Spinal cord (tissue), 10 donors: Measurements from ENCODE around the gene ANKRD55. TPM values are rescaled to one million over a fixed set of nuclear protein-coding genes. Genes with fewer than 3 reads are reported as not detected.
"Not testable (repeated sequence)": the region's sequence is repeated elsewhere in the genome, so short reads cannot be mapped to it uniquely, and the experiment has no call there.

Experiments used
- DNase-seq, 6 donors: peaks; one replicate each; pipeline versions ENCODE4 v3.0.0 to v3.0.0-alpha.2; 2013 to 2015; ENCODE audit warnings: low spot score in 6 of 6, low read depth in 4 of 6
- H3K27ac ChIP-seq: one replicate; pipeline ENCODE4 v1.5.1; 2013; ENCODE audit warnings: low read depth, low read length, control low read depth
- H3K27me3 ChIP-seq: one replicate; pipeline ENCODE4 v1.6.1; 2013; ENCODE audit warnings: low read length; ENCODE audit not compliant: control insufficient read depth, insufficient read depth
- H3K36me3 ChIP-seq: one replicate; pipeline ENCODE4 v1.6.1; 2013; ENCODE audit warnings: low read length; ENCODE audit not compliant: control insufficient read depth, insufficient read depth
- H3K4me1 ChIP-seq: one replicate; pipeline ENCODE4 v1.6.1; 2013; ENCODE audit warnings: low read length; ENCODE audit not compliant: control insufficient read depth, insufficient read depth
- H3K4me3 ChIP-seq: one replicate; pipeline ENCODE4 v1.5.1; 2013; ENCODE audit warnings: low read depth, low read length, control low read depth
- H3K9me3 ChIP-seq: one replicate; pipeline ENCODE4 v1.6.1; 2013; ENCODE audit warnings: low read length; ENCODE audit not compliant: control insufficient read depth, insufficient read depth
- WGBS: methylation state at CpG from one replicate; pipeline ENCODE4 v1.1.5; 2013; ENCODE audit warnings: missing lambda C conversion rate; ENCODE audit not compliant: insufficient coverage; 5-methylcytosine and 5-hydroxymethylcytosine counted together
- polyA plus RNA-seq, 2 donors: library from polyadenylated mRNA; unstranded; fragments of 120-200 nt; gene quantifications; one replicate each; pipeline ENCODE4 v1.2.1, GENCODE V29; 2013; ENCODE audit not compliant: insufficient read length in 2 of 2
- total RNA-seq, 2 donors: library from RNA; depleted of rRNA in 1 of 2; stranded (reverse); fragments of 120-200 nt in 1 of 2; fragments of >200 nt in 1 of 2; gene quantifications; one replicate each; pipeline versions ENCODE4 v1.2.3 to v1.2.4, GENCODE V29; 2013 to 2014
- donor health status: healthy.

The ANKRD55 gene
- total and polyA plus RNA-seq, 4 donors, result 3.9 to 14.0 (median 11.3) TPM

- Histone ChIP-seq H3K4me3 (no peak overlapping the region), H3K4me1 (no peaks in the 10 kb centered on the region), H3K36me3 (peaks cover 2% of the 10 kb centered on the region), H3K9me3 (no peaks in the 10 kb centered on the region), H3K27me3 (peaks cover 5% of the 10 kb centered on the region), H3K27ac (no peak overlapping the region)
- no peak for DNase-seq
- 90% methylated on average over 2 of the region's 4 CpGs for WGBS
Observed at GRCh38 chr5:56155992-56156584, 77.0 kb downstream of the ANKRD55 start.

- Histone ChIP-seq H3K27me3 (peaks cover 2% of the 10 kb centered on the region), H3K27ac (no peak overlapping the region), H3K36me3 (no peaks in the 10 kb centered on the region), H3K4me1 (no peaks in the 10 kb centered on the region), H3K9me3 (no peaks in the 10 kb centered on the region), H3K4me3 (no peak overlapping the region)
- DNase-seq, result no peak
- 83% methylated on average over 8 of the region's 9 CpGs for WGBS
Observed at GRCh38 chr5:56154732-56155484, 78.2 kb downstream of the ANKRD55 start.

GRCh38 chr5:56152437-56152836 is 80.7 kb downstream of the ANKRD55 start:
- Histone ChIP-seq H3K27me3 (no peaks in the 10 kb centered on the region), H3K27ac (no peak overlapping the region), H3K4me1 (no peaks in the 10 kb centered on the region), H3K4me3 (no peak overlapping the region), H3K36me3 (no peaks in the 10 kb centered on the region), H3K9me3 (no peaks in the 10 kb centered on the region)
- no CpG with 5 or more reads among the region's 2 CpGs for WGBS
- DNase-seq, result no peak

- not testable (repeated sequence) for H3K9me3 ChIP-seq, H3K36me3 ChIP-seq, H3K4me1 ChIP-seq, DNase-seq, H3K27me3 ChIP-seq, H3K4me3 ChIP-seq, H3K27ac ChIP-seq
- 100% methylated on average over 4 of the region's 9 CpGs for WGBS
Observed at GRCh38 chr5:56150756-56151155, 82.4 kb downstream of the ANKRD55 start.

- H3K27ac ChIP-seq, result no peak overlapping the region
- H3K27me3 ChIP-seq, result no peaks in the 10 kb centered on the region
- DNase-seq, result peak in 1 of 6 donors; percentile 45
- H3K4me3 ChIP-seq, result no peak overlapping the region
- no peaks in the 10 kb centered on the region for H3K9me3 ChIP-seq
- no peaks in the 10 kb centered on the region for H3K36me3 ChIP-seq
- 66% methylated on average over 3 of the region's 4 CpGs for WGBS
- H3K4me1 ChIP-seq, result no peaks in the 10 kb centered on the region
Observed at GRCh38 chr5:56148453-56148971, 84.6 kb downstream of the ANKRD55 start.

- no peaks in the 10 kb centered on the region for H3K4me1 ChIP-seq
- WGBS, result 100% methylated on average over 1 of the region's 4 CpGs
- H3K27ac ChIP-seq, result no peak overlapping the region
- DNase-seq, result no peak
- H3K9me3 ChIP-seq, result no peaks in the 10 kb centered on the region
- no peaks in the 10 kb centered on the region for H3K27me3 ChIP-seq
- no peaks in the 10 kb centered on the region for H3K36me3 ChIP-seq
- H3K4me3 ChIP-seq, result no peak overlapping the region
Observed at GRCh38 chr5:56147659-56148230, 85.4 kb downstream of the ANKRD55 start.

GRCh38 chr5:56147106-56147505 is 86.0 kb downstream of the ANKRD55 start:
- no peaks in the 10 kb centered on the region for H3K27me3 ChIP-seq
- no peaks in the 10 kb centered on the region for H3K4me1 ChIP-seq
- no peak for DNase-seq
- H3K27ac ChIP-seq, result no peak overlapping the region
- H3K9me3 ChIP-seq, result no peaks in the 10 kb centered on the region
- H3K4me3 ChIP-seq, result no peak overlapping the region
- H3K36me3 ChIP-seq, result peaks cover 3% of the 10 kb centered on the region

GRCh38 chr5:56146674-56147073 is 86.5 kb downstream of the ANKRD55 start:
- Histone ChIP-seq H3K36me3 (peaks cover 3% of the 10 kb centered on the region), H3K9me3 (no peaks in the 10 kb centered on the region), H3K4me1 (no peaks in the 10 kb centered on the region), H3K4me3 (no peak overlapping the region), H3K27ac (no peak overlapping the region), H3K27me3 (no peaks in the 10 kb centered on the region)
- DNase-seq, result no peak
- WGBS, result no CpG with 5 or more reads among the region's 4 CpGs

GRCh38 chr5:56145511-56145910 is 87.6 kb downstream of the ANKRD55 start:
- Histone ChIP-seq H3K4me1 (no peaks in the 10 kb centered on the region), H3K27ac (no peak overlapping the region), H3K36me3 (peaks cover 3% of the 10 kb centered on the region), H3K27me3 (no peaks in the 10 kb centered on the region), H3K4me3 (no peak overlapping the region), H3K9me3 (no peaks in the 10 kb centered on the region)
- WGBS, result no CpG with 5 or more reads among the region's 1 CpG
- DNase-seq, result no peak

- H3K27me3 ChIP-seq, result no peaks in the 10 kb centered on the region
- no peaks in the 10 kb centered on the region for H3K9me3 ChIP-seq
- H3K4me1 ChIP-seq, result no peaks in the 10 kb centered on the region
- no peak overlapping the region for H3K4me3 ChIP-seq
- no peak overlapping the region for H3K27ac ChIP-seq
- H3K36me3 ChIP-seq, result peaks cover 3% of the 10 kb centered on the region
- no CpG with 5 or more reads among the region's 1 CpG for WGBS
- no peak for DNase-seq
Observed at GRCh38 chr5:56145106-56145505, 88.0 kb downstream of the ANKRD55 start.
